ENCODE results near the gene PGAP3.

PGAP3 gene

DNA sequence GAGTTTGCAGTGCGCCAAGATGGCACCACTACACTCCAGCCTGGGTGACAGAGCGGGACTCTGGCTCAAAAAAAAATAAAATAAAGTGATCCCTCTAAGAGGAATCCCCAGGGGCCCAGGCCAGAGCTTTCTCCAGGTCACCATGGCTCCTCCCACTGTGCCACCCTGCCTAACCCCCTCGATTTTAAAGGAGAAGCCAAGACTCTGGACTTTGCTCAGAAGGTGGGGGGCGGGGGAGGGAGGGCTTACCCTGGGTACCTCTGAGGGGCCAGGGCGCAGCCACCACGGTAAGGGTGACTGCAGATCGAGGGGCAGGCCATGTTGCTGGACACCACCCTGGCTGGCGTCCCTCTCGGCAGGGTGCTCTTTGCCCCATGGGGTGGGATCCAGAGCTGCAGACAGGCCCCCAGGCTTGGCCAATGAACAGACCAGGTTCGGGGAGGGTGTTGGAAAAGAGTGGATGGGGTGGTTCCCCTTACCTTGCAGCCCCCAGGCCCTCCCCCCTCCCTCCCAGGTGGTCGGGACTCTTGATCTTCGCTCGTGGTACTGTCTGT lies 49.4 kb upstream of the PGAP3 start (continued):
- TF ChIP-seq, protein P1, sequence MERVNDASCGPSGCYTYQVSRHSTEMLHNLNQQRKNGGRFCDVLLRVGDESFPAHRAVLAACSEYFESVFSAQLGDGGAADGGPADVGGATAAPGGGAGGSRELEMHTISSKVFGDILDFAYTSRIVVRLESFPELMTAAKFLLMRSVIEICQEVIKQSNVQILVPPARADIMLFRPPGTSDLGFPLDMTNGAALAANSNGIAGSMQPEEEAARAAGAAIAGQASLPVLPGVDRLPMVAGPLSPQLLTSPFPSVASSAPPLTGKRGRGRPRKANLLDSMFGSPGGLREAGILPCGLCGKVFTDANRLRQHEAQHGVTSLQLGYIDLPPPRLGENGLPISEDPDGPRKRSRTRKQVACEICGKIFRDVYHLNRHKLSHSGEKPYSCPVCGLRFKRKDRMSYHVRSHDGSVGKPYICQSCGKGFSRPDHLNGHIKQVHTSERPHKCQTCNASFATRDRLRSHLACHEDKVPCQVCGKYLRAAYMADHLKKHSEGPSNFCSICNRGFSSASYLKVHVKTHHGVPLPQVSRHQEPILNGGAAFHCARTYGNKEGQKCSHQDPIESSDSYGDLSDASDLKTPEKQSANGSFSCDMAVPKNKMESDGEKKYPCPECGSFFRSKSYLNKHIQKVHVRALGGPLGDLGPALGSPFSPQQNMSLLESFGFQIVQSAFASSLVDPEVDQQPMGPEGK (CRISPR knock-in tag; IDR thresholded peaks at IDR 0.05; ENCODE audit: borderline replicate concordance) = no peak
- TF ChIP-seq PPARA (CRISPR knock-in tag; IDR thresholded peaks at IDR 0.05; ENCODE audit: borderline replicate concordance) (no peak), ZNF565 (CRISPR knock-in tag; conservative IDR thresholded peaks at IDR 0.05; ENCODE audit: low read depth) (no peak)
- TF ChIP-seq, protein P2, sequence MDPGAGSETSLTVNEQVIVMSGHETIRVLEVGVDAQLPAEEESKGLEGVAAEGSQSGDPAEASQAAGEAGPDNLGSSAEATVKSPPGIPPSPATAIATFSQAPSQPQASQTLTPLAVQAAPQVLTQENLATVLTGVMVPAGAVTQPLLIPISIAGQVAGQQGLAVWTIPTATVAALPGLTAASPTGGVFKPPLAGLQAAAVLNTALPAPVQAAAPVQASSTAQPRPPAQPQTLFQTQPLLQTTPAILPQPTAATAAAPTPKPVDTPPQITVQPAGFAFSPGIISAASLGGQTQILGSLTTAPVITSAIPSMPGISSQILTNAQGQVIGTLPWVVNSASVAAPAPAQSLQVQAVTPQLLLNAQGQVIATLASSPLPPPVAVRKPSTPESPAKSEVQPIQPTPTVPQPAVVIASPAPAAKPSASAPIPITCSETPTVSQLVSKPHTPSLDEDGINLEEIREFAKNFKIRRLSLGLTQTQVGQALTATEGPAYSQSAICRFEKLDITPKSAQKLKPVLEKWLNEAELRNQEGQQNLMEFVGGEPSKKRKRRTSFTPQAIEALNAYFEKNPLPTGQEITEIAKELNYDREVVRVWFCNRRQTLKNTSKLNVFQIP (CRISPR knock-in tag; IDR thresholded peaks at IDR 0.05; ENCODE audit: borderline replicate concordance, low read depth) = no peak

DNA sequence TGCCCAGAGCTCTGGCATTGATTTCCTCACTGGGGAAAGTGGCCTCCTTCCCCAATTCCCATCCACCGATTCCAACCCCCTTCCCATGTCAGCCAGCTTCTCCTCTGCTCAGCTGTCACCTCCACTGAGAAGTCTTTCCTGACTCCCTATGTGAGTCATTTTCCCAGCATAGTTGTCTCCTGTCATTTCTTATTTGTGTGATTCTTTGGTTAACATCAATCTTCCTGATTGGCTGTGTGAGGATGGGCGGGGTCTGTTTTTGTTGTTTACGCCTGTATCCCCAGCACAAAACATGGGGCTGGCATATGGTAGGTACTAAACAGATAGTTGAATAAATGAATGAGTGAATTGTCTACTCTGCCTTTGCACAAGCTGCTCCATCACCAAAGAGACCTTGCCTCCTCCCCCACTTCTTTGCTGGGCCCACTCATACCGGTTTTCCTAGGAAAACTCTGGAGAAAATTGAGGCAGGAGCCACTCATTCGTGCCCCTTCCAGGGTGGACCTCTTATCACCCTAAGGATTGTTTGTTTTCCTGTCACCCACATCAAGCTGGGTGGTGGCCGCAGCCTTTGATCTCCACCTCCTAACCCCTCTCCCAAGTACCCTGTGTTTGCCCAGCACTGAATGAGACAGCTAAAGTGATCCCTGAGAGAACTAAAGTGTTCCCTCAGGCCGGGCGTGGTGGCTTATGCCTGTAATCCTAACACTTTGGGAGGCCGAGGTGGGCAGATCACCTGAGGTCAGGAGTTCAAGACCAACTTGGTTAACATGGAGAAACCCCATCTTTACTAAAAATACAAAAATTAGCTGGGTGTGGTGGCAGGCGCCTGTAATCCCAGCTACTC lies 48.7 kb upstream of the PGAP3 start:
- 0 out of 3 replicates have a peak, but pooled peaks have one; percentile 18 for ATAC-seq
- TF ChIP-seq ESRRG (CRISPR knock-in tag; IDR thresholded peaks at IDR 0.05) (no peak), ZNF8 (CRISPR knock-in tag; IDR thresholded peaks at IDR 0.05) (no peak), ISL1 (CRISPR knock-in tag; IDR thresholded peaks at IDR 0.05) (no peak)
- TF ChIP-seq, protein P3, sequence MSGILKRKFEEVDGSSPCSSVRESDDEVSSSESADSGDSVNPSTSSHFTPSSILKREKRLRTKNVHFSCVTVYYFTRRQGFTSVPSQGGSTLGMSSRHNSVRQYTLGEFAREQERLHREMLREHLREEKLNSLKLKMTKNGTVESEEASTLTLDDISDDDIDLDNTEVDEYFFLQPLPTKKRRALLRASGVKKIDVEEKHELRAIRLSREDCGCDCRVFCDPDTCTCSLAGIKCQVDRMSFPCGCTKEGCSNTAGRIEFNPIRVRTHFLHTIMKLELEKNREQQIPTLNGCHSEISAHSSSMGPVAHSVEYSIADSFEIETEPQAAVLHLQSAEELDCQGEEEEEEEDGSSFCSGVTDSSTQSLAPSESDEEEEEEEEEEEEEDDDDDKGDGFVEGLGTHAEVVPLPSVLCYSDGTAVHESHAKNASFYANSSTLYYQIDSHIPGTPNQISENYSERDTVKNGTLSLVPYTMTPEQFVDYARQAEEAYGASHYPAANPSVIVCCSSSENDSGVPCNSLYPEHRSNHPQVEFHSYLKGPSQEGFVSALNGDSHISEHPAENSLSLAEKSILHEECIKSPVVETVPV (CRISPR knock-in tag; IDR thresholded peaks at IDR 0.05) = no peak

DNA sequence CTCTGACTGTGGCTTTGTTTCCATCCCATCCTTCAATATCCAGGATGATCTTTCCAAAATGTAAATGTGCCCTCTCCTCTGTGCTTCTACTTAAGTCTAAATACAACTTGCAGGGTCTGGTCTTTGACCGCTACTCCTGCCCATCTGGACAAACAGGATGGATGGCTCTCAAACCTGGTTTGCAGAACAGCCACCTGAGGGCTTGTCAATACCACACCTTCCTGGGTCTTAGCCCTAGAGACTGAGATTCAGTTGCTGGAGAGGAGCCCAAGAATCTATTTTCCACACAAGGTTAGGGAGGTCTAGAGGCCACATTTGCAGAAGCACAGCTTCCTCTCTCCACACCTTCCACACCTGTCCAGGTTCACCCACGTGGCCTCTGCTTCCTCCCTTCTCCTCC lies 48.0 kb upstream of the PGAP3 start:
- TF ChIP-seq, protein P4, sequence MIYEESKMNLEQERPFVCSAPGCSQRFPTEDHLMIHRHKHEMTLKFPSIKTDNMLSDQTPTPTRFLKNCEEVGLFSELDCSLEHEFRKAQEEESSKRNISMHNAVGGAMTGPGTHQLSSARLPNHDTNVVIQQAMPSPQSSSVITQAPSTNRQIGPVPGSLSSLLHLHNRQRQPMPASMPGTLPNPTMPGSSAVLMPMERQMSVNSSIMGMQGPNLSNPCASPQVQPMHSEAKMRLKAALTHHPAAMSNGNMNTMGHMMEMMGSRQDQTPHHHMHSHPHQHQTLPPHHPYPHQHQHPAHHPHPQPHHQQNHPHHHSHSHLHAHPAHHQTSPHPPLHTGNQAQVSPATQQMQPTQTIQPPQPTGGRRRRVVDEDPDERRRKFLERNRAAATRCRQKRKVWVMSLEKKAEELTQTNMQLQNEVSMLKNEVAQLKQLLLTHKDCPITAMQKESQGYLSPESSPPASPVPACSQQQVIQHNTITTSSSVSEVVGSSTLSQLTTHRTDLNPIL (CRISPR knock-in tag; IDR thresholded peaks at IDR 0.05; ENCODE audit: low read depth) = no peak

DNA sequence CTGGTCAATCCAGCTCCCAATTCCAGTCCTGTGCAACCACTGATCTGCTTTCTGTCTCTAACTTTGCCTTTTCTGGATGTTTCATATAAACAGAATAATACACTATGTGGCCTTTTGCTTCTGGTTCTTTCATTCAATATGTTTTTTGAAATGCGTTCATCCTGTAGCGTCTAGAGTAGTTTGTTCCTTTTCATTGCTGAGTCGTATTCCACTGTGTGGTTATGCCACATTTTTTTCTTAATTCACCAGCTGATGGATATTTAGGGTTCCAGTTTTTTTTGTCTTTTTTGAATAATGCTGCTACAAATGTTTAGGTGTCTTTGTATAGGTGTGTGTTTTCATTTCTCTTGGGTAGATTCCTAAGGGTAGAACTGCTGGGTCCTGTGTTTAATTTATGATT lies 44.7 kb upstream of the PGAP3 start:
- no peak for ATAC-seq
- TF ChIP-seq BACH2 (CRISPR knock-in tag; IDR thresholded peaks at IDR 0.05; ENCODE audit: borderline replicate concordance) (no peak), TCF4 (CRISPR knock-in tag; IDR thresholded peaks at IDR 0.05; ENCODE audit: borderline replicate concordance) (no peak), ZFP3 (CRISPR knock-in tag; IDR thresholded peaks at IDR 0.05) (no peak), CSDC2 (CRISPR knock-in tag; IDR thresholded peaks at IDR 0.05) (no peak), ARNTL (CRISPR knock-in tag; IDR thresholded peaks at IDR 0.05; ENCODE audit: borderline replicate concordance, low read depth) (no peak), PPARA (CRISPR knock-in tag; IDR thresholded peaks at IDR 0.05; ENCODE audit: borderline replicate concordance) (no peak), OSR1 (CRISPR knock-in tag; IDR thresholded peaks at IDR 0.05) (no peak), ZFP30 (CRISPR knock-in tag; IDR thresholded peaks at IDR 0.05) (no peak), GLIS3 (CRISPR knock-in tag; IDR thresholded peaks at IDR 0.05) (no peak), SNAI2 (CRISPR knock-in tag; IDR thresholded peaks at IDR 0.05) (no peak), ZC3H10 (CRISPR knock-in tag; IDR thresholded peaks at IDR 0.05) (no peak), TOX (CRISPR knock-in tag; IDR thresholded peaks at IDR 0.05; ENCODE audit: borderline replicate concordance) (no peak), ZNF8 (CRISPR knock-in tag; IDR thresholded peaks at IDR 0.05) (no peak)
- TF ChIP-seq, protein P2 (CRISPR knock-in tag; IDR thresholded peaks at IDR 0.05; ENCODE audit: borderline replicate concordance, low read depth) = no peak
- TF ChIP-seq, protein P3 (CRISPR knock-in tag; IDR thresholded peaks at IDR 0.05) = no peak
- TF ChIP-seq, protein P5, sequence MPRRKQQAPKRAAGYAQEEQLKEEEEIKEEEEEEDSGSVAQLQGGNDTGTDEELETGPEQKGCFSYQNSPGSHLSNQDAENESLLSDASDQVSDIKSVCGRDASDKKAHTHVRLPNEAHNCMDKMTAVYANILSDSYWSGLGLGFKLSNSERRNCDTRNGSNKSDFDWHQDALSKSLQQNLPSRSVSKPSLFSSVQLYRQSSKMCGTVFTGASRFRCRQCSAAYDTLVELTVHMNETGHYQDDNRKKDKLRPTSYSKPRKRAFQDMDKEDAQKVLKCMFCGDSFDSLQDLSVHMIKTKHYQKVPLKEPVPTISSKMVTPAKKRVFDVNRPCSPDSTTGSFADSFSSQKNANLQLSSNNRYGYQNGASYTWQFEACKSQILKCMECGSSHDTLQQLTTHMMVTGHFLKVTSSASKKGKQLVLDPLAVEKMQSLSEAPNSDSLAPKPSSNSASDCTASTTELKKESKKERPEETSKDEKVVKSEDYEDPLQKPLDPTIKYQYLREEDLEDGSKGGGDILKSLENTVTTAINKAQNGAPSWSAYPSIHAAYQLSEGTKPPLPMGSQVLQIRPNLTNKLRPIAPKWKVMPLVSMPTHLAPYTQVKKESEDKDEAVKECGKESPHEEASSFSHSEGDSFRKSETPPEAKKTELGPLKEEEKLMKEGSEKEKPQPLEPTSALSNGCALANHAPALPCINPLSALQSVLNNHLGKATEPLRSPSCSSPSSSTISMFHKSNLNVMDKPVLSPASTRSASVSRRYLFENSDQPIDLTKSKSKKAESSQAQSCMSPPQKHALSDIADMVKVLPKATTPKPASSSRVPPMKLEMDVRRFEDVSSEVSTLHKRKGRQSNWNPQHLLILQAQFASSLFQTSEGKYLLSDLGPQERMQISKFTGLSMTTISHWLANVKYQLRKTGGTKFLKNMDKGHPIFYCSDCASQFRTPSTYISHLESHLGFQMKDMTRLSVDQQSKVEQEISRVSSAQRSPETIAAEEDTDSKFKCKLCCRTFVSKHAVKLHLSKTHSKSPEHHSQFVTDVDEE (CRISPR knock-in tag; IDR thresholded peaks at IDR 0.05) = no peak
- TF ChIP-seq, protein P4 (CRISPR knock-in tag; IDR thresholded peaks at IDR 0.05; ENCODE audit: low read depth) = no peak

More for the DNA sequence above, 48.0 kb upstream of the PGAP3 start:
- ATAC-seq = no peak

Measured in SK-N-SH treated with all-trans-retinoic acid at 6 μM for 48 hours (cell line).